Fibroblast of lung (primary cell): ENCODE measurements around the gene CMTM6. TPM values are rescaled to one million over a fixed set of nuclear protein-coding genes. Genes with fewer than 3 reads are reported as not detected.

Source experiments
- DNase-seq, 2 donors: peaks; one replicate each; pipeline versions ENCODE4 v3.0.0 to v3.0.0-alpha.2; 2010; ENCODE audit warnings: low read depth in 2 of 2
- H2AFZ ChIP-seq: 2 replicates; pipeline ENCODE4 v1.5.1; 2012; ENCODE audit warnings: low read length, control low read depth, inconsistent platforms
- H3K27ac ChIP-seq: 2 replicates; pipeline ENCODE4 v1.5.1; 2011; ENCODE audit warnings: low read length, control low read depth; ENCODE audit not compliant: insufficient read depth
- H3K27me3 ChIP-seq: 2 replicates; pipeline ENCODE4 v1.5.1; 2011; ENCODE audit warnings: mild to moderate bottlenecking, low read length; ENCODE audit not compliant: control insufficient read depth, insufficient read depth
- H3K36me3 ChIP-seq: 2 replicates; pipeline ENCODE4 v1.5.1; 2011; ENCODE audit warnings: low read length; ENCODE audit not compliant: control insufficient read depth, insufficient read depth
- H3K4me1 ChIP-seq: 2 replicates; pipeline ENCODE4 v1.5.1; 2011; ENCODE audit warnings: low read length; ENCODE audit not compliant: control insufficient read depth, insufficient read depth; ENCODE audit errors: extremely low read depth
- H3K4me2 ChIP-seq: 2 replicates; pipeline ENCODE4 v1.5.1; 2011; ENCODE audit warnings: low read length, control low read depth; ENCODE audit not compliant: insufficient read depth; ENCODE audit errors: extremely low read depth
- H3K4me3 ChIP-seq, 4 experiments: fragments of 200-600 bp in 1 of 4; sonication (generic) in 1 of 4; replicated peaks in 1 of 4; 2 replicates each; pipeline ENCODE4 v1.5.1; 2011 to 2016; ENCODE audit warnings: low read length in 4 of 4, low read depth in 3 of 4, mild to moderate bottlenecking in 3 of 4, control low read depth in 2 of 4, inconsistent platforms in 1 of 4, mixed read lengths in 1 of 4; ENCODE audit not compliant: insufficient read depth in 1 of 4; ENCODE audit errors: control extremely low read depth in 1 of 4
- H3K79me2 ChIP-seq: 2 replicates; pipeline ENCODE4 v1.5.1; 2012; ENCODE audit warnings: mild to moderate bottlenecking, low read length, inconsistent platforms; ENCODE audit not compliant: control insufficient read depth, insufficient read depth
- H3K9ac ChIP-seq: 2 replicates; pipeline ENCODE4 v1.5.1; 2011; ENCODE audit warnings: mild to moderate bottlenecking, low read length, control low read depth; ENCODE audit not compliant: insufficient read depth
- H3K9me3 ChIP-seq: 2 replicates; pipeline ENCODE4 v1.5.1; 2012; ENCODE audit warnings: low read depth, low read length; ENCODE audit not compliant: control insufficient read depth, insufficient read depth
- H4K20me1 ChIP-seq: 2 replicates; pipeline ENCODE4 v1.5.1; 2011; ENCODE audit warnings: low read length; ENCODE audit not compliant: control insufficient read depth, insufficient read depth; ENCODE audit errors: extremely low read depth
- CTCF ChIP-seq, 2 donors: IDR thresholded peaks in 1 of 2; conservative IDR thresholded peaks in 1 of 2; 1 replicate in 1 of 2; 2 replicates in 1 of 2; pipeline ENCODE4 v1.5.1; 2011 to 2012; ENCODE audit warnings: low read length in 2 of 2, control low read depth in 1 of 2, inconsistent platforms in 1 of 2, low read depth in 1 of 2, mild to moderate bottlenecking in 1 of 2
- EZH2 ChIP-seq: IDR thresholded peaks from 2 replicates; pipeline ENCODE4 v1.5.1; 2012; ENCODE audit warnings: low read length, control low read depth, mild to moderate bottlenecking; ENCODE audit errors: missing control alignments
- polyA plus RNA-seq, 2 donors: library from polyadenylated mRNA; depleted of rRNA in 1 of 2; stranded (reverse) in 1 of 2; unstranded in 1 of 2; fragments of >200 nt; gene quantifications; 2 replicates each; pipeline ENCODE4 v1.2.1, GENCODE V29; 2011 to 2012; ENCODE audit warnings: missing spikeins in 1 of 2
- total RNA-seq: library from RNA; depleted of rRNA; stranded (reverse); fragments of >200 nt; gene quantifications from 2 replicates; pipeline ENCODE4 v1.2.1, GENCODE V29; 2014

Gene CMTM6
- total and polyA plus RNA-seq, 2 donors (not counting 1 experiment from before 2014, with no cell fraction given) = 74.1 to 76.5 TPM

- TF ChIP-seq CTCF (conservative IDR thresholded peaks at IDR 0.05 in 1 of 2, IDR thresholded peaks at IDR 0.05 in 1 of 2; ENCODE audit: low read depth in 1 of 2, low read length in 2 of 2) (no peak), EZH2 (no peak)
- Histone ChIP-seq H3K4me2 (no peak overlapping the region), H3K27me3 (no peaks in the 10 kb centered on the region), H3K9ac (no peak overlapping the region), H3K36me3 (peaks cover 2% of the 10 kb centered on the region), H3K9me3 (no peaks in the 10 kb centered on the region), H3K79me2 (no peaks in the 10 kb centered on the region), H4K20me1 (no peaks in the 10 kb centered on the region), H2AFZ (no peak overlapping the region), H3K27ac (no peak overlapping the region), H3K4me3 (no peak overlapping the region), H3K4me1 (no peaks in the 10 kb centered on the region)
- no peak for DNase-seq
Measured at GRCh38 chr3:32448686-32449474, 53.8 kb downstream of the CMTM6 start.

DNA sequence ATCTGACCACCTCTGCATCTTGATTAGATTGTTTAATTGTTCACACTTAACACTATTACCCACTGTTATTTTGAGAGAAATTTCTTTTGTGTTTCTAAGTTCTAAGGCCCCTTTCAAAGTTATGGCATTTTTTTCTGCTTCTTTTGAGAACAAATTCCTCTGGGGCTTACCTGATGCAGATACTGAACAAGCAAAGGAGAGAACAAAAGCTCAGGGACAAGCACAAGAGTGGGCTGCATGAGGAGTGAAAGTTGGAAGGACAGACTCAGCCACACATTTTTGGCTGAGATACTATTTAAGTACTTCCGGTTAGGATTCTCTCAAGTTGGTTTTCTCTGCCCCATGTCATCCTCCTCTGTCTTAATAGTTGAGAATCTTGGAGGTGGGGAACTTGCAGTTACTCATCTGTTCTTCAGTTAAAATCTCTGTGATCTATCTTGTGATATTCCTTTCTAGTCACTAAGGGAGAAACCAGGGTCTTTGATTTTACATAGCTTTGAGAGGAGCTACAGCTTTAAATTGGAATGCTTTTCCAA lies 54.7 kb downstream of the CMTM6 start:
- Histone ChIP-seq H3K4me3 (no peak overlapping the region), H3K36me3 (peaks cover 2% of the 10 kb centered on the region), H3K9me3 (no peaks in the 10 kb centered on the region), H3K4me1 (no peaks in the 10 kb centered on the region), H4K20me1 (no peaks in the 10 kb centered on the region), H3K27ac (no peak overlapping the region), H2AFZ (no peak overlapping the region), H3K27me3 (no peaks in the 10 kb centered on the region), H3K4me2 (no peak overlapping the region), H3K79me2 (no peaks in the 10 kb centered on the region), H3K9ac (no peak overlapping the region)
- DNase-seq = no peak
- TF ChIP-seq EZH2 = no peak
- TF ChIP-seq CTCF (conservative IDR thresholded peaks at IDR 0.05 in 1 of 2, IDR thresholded peaks at IDR 0.05 in 1 of 2; ENCODE audit: low read depth in 1 of 2, low read length in 2 of 2) = no peak

GRCh38 chr3:32443478-32443877 lies 59.2 kb downstream of the CMTM6 start:
- no peaks in the 10 kb centered on the region for H3K36me3 ChIP-seq
- no peak overlapping the region for H2AFZ ChIP-seq
- H4K20me1 ChIP-seq = no peaks in the 10 kb centered on the region
- H3K4me1 ChIP-seq = no peaks in the 10 kb centered on the region
- H3K9ac ChIP-seq = no peak overlapping the region
- no peaks in the 10 kb centered on the region for H3K9me3 ChIP-seq
- peak; percentile 39 to 94 for DNase-seq
- H3K27ac ChIP-seq = no peak overlapping the region
- no peak overlapping the region for H3K4me3 ChIP-seq
- no peak overlapping the region for H3K4me2 ChIP-seq
- no peaks in the 10 kb centered on the region for H3K27me3 ChIP-seq
- H3K79me2 ChIP-seq = no peaks in the 10 kb centered on the region
- TF ChIP-seq CTCF (conservative IDR thresholded peaks at IDR 0.05 in 1 of 2, IDR thresholded peaks at IDR 0.05 in 1 of 2; ENCODE audit: low read depth in 1 of 2, low read length in 2 of 2) (no peak), EZH2 (no peak)
